GM08714 (cell line): ENCODE results near the gene AFF3.

Experiments used
- H3K4me3 ChIP-seq: fragments of 200-500 bp; sonication (Bioruptor generic); 2 replicates; pipeline ENCODE4 v1.5.1; 2014; ENCODE audit warnings: mild to moderate bottlenecking, low read length, inconsistent platforms
- ZNF274 ChIP-seq: IDR thresholded peaks from 2 replicates; pipeline ENCODE4 v1.6.1; 2012; ENCODE audit warnings: mild to moderate bottlenecking, low read depth, low read length

Gene AFF3, protein sequence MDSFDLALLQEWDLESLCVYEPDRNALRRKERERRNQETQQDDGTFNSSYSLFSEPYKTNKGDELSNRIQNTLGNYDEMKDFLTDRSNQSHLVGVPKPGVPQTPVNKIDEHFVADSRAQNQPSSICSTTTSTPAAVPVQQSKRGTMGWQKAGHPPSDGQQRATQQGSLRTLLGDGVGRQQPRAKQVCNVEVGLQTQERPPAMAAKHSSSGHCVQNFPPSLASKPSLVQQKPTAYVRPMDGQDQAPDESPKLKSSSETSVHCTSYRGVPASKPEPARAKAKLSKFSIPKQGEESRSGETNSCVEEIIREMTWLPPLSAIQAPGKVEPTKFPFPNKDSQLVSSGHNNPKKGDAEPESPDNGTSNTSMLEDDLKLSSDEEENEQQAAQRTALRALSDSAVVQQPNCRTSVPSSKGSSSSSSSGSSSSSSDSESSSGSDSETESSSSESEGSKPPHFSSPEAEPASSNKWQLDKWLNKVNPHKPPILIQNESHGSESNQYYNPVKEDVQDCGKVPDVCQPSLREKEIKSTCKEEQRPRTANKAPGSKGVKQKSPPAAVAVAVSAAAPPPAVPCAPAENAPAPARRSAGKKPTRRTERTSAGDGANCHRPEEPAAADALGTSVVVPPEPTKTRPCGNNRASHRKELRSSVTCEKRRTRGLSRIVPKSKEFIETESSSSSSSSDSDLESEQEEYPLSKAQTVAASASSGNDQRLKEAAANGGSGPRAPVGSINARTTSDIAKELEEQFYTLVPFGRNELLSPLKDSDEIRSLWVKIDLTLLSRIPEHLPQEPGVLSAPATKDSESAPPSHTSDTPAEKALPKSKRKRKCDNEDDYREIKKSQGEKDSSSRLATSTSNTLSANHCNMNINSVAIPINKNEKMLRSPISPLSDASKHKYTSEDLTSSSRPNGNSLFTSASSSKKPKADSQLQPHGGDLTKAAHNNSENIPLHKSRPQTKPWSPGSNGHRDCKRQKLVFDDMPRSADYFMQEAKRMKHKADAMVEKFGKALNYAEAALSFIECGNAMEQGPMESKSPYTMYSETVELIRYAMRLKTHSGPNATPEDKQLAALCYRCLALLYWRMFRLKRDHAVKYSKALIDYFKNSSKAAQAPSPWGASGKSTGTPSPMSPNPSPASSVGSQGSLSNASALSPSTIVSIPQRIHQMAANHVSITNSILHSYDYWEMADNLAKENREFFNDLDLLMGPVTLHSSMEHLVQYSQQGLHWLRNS (N-terminal part only)

DNA sequence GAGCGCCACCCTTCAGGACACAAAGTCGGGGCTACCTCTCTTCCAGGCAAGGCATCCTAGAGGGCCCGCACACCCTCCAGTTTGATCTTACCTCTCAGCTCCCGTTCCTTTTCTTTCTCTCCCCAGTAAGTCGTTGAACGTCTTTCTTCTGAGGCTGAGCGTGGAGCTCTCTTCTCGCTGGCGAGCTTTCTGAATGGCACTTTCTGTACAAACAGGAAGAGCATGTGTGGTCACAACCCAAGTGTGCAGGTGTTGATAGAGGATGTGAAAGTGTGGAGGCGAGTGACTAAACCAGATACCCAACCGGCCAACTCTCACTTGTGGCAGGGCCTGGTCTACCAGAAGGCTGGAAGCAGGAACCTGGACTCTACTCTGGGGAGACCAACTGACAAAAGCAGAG lies at the start of gene AFF3:
AFF3 (minus strand) TSS at position 198 of the 400 bp plus-strand sequence. CDS start 38,136 bp downstream, outside the sequence.
- no peak for TF ChIP-seq ZNF274
- H3K4me3 ChIP-seq, result peak within 1 kb of the TSS; percentile 37; the same call in 1 of the 2 replicates

DNA sequence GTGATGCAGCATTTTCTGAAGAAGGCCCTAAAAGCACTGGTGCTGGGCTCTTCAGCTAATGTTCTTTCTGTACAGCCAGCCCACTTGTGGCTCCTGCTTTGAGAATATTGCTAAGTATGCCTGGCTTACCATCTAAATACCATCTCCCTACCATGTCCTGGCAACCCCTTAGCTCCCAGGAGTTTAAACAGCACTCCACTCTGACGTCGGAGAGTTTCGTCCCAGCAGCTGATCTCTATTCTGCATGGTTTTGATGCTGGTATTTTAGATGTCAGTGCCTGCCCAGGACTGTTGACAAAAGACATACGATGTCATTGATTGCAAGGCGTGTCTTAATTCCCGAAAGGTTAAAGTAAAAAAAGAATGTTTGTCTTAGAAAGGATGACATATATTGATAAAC lies 47.0 kb upstream of the AFF3 start:
- no peak overlapping the region for H3K4me3 ChIP-seq
- no peak for TF ChIP-seq ZNF274

DNA sequence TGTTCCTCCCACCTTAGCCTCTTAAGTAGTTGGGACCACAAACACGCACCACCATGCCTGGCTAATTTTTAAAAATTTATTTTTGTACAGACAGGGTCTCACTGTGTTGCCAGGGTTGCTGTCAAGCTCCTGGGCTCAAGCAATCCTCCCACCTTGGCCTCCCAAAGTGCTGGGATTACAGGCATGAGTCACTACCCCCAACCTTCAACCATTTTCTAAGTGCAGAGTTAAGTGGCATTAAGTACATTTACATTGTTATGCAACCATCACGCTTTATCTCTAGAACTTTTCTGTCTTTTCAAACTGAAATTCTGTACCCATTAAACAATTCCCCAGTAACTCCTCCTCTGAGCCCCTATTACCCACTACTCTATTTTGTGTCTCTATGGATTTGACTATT lies 45.9 kb upstream of the AFF3 start:
- no peak overlapping the region for H3K4me3 ChIP-seq
- TF ChIP-seq ZNF274, result no peak

DNA sequence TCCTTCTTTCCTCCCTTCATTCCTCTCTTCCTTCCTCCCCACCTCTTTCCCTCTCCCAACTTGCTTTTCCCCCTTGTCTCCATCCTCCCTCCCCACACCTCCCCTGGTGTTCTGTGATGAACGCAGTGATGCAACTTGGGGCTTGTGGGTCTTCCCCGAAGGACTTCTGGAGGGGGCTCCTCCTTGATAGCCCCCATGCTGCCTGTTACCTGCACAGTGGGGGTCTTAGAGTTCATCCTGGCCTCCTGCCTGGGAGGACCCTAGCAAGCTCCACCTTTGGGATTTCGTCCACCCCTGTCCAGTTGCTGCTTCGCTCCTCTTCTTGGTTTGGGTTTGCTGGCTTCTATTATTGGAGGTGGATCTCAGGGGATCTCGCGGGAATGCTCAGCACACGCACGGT lies 43.7 kb upstream of the AFF3 start:
- H3K4me3 ChIP-seq, result no peak overlapping the region
- TF ChIP-seq ZNF274, result no peak

DNA sequence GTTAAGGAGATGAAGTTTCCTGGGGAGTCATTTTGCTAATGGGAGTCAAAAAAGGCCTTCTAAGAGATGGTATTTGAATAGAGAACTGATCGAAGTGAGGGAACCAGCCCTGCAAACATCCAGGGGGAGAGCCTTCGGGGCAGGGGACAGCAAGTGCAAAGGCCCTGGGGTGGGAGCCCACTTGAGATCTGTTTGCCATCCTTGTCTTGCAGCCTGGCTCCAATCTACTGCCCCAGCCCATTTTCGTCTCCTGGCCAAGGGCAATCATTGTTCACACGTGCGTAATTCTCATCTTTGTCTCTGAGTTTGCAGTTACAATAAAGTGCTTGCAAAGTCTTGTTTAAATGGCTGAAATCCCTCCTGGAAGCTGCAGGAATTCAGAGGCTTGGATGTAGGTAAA lies 43.1 kb upstream of the AFF3 start:
- no peak overlapping the region for H3K4me3 ChIP-seq

DNA sequence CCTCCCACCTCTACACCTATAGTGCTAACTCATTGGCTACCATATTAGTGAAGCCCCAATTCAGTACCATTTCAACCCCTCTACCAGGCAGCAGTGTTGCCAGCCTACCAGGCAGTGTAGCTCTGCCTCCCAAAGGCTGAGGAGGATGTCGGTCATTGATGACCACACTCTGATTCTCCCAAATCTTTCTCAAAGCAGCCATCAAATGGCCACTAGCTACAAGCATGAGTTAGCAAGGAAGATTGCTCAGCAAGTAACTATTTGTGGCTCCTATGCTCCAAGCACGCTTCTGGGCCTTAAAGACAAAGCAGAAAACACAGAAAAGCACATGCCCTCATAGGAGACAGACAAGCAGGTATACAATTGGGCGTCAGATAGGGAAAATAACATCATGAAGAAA lies 42.7 kb upstream of the AFF3 start:
- no peak for TF ChIP-seq ZNF274
- no peak overlapping the region for H3K4me3 ChIP-seq

More for the DNA sequence above, 43.1 kb upstream of the AFF3 start:
- TF ChIP-seq ZNF274, result no peak

DNA sequence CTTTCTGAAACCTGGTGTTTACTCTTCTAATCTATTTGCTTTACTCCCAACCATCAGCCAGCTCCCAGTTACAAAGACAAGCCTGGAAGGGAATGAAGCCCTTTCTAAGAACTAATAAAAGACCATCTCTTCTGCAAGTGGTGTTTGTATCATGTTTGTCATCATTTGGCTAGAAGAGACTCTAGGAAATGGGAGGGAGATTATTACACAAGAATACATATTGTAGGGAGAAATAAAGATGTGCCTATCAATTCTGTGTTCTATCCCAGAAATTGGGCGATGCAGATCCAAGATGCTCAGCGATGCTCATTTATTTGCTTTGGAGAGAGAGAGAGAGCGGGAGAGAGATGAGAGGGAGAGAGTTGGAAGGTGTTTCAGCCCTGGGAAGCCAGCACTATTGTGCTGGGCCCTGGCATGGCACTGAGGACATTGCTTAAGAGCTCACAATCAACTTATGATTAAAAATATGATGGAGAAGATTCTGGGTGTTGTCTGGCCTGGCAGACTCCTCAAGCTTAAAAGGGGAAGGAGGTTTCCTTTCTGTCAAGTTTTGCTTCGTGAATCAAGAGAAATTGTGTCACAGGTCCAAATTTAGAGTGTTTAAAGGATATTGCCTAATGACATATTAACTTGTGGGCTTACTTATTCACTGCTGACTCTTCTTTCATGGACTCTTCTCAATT lies 41.8 kb upstream of the AFF3 start:
- no peak for TF ChIP-seq ZNF274

DNA sequence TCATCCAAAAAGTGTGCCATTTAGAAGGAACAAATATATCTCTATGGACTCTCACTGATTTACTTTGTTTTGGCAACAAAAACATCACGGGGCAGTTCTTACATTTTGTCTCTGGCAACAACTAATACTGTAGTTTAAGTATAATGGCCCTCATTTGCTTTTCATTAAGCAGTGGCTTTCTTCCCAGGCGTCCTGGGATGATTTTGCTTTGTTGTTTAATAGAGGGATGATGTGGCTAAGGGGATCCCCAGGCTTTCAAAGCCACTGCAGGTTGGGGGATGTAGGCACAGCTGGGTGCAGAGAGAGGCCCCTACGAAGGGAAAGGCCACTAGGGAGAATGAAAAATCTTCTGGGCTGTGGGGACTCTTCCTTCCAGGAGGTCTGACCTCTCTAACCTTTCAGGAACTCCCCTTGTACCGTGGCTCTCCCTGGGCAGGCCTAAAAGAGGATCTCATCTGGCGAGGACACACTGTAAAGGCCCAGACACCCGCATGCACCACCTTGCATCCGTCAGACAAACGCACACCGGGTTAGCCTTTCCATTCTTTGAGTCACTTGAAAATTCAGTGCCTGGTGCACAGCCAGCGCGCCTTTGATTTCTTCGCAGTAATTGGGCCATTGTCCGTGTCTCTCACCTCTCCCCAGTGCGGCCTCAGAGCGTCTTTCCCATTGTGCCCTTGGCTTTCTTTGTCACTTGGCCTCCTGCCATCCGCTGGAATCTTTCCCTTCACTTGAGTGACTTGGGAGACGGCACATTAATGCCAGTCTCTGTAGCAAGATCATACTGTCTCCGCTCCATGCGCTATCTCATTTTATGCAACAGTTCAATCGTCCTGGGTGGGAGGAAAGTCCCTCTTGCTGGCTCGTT lies 40.3 kb upstream of the AFF3 start:
- no peak overlapping the region for H3K4me3 ChIP-seq
- no peak for TF ChIP-seq ZNF274

More for the DNA sequence above, 41.8 kb upstream of the AFF3 start:
- H3K4me3 ChIP-seq, result no peak overlapping the region

DNA sequence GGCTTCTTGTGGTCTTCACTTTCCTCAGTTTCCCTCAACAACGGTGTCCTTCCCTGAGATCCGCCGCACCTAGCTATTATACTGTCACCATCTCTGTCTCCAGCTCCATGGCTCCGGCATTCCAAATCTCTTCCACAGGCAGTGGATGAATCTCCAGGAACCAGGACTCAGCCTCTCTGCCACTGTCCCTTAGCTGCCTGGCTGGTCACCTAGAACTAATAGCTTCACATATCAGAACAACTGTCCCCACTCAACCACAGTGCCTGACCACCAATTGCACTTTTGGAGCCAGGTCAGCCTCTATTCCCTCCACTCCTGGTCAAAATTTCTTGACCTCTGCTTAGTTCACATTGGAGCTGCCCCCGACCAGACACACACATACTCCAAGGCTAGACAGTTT lies 38.1 kb upstream of the AFF3 start:
- H3K4me3 ChIP-seq, result no peak overlapping the region
- no peak for TF ChIP-seq ZNF274

DNA sequence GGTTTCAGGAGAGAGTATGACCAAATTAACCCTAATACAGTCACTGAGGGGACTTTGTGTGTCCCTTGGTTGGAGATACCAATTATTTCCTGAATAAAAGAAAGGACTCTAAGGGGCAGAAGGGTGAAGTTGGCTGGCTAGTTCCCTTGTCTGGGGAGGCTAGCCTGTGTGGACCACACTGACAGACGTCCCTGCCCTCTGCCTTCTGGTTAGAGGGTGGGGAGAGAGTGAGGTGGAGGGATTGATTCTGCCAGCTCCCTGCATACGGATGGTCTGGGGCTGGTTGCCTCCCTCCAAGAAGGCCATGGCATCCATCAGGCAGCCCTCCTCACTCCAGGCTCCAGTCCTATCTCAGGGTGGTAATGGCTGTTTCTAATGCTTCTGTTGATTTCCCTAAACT lies 37.4 kb upstream of the AFF3 start:
- no peak for TF ChIP-seq ZNF274
- H3K4me3 ChIP-seq, result no peak overlapping the region

DNA sequence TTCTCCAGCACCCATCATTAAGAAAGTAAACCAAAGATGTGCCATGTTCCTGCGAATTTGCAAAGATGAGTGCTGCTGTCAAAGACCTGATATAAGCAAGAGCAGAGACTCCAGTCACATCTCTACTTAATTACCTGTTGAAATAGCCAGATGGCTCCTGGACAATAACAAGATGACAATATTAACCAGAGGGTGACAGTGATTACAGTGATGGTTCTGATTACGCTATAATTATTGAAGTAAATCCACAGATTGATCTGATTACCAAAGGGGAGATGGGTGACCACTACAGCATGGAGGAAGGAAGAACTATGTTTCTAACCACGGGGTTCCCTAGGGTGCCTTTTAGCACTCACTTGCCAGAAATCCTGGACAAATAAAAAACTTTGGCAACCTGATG lies 36.5 kb upstream of the AFF3 start:
- H3K4me3 ChIP-seq, result no peak overlapping the region
- TF ChIP-seq ZNF274, result no peak

DNA sequence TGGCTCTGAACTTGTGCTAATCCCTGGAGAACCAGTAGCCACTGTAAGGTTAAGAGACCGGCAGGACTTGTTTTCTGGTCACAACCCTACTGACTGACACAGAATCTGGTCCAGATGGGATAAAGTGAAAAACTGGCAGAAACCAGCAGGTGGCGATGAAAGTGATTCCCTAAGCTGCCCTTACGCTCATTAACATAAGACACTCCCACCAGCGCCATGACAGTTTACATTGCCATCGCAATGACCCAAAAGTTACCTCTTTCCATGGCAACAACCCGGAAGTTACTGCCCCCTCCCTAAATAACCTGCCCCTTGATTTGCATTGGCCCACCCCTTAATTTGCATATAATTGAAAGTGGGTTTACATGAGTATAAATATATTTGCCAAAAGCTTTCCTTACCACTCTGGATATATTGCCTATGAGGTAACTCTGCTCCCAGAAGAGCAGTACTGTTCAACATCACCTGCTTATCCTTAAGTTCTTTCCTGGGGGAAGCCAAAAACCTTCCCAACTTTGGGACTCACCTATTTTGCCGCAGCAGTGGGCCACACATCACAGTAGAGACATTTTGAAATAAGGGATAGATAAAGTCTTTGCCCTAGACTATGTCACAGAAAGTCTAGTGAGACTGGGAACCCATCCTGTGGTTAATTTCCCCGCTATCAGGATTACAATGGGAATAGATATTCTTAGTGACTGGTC lies 35.8 kb upstream of the AFF3 start:
- H3K4me3 ChIP-seq, result no peak overlapping the region
- TF ChIP-seq ZNF274, result no peak
